HEK293 (cell line): ENCODE measurements around the gene BORCS6.

Experiments used
- BCL6B ChIP-seq: fragments of 450-650 bp; formaldehyde crosslinking; IDR thresholded peaks from 2 replicates; pipeline ENCODE4 v1.5.1; 2017; ENCODE audit warnings: missing biosample characterization, missing genetic modification characterization
- KLF7 ChIP-seq: fragments of 450-650 bp; formaldehyde crosslinking; IDR thresholded peaks from 2 replicates; pipeline ENCODE4 v1.5.1; 2016; ENCODE audit warnings: missing biosample characterization, missing genetic modification characterization, borderline replicate concordance
- KLF9 ChIP-seq: fragments of 450-650 bp; formaldehyde crosslinking; IDR thresholded peaks from 2 replicates; pipeline ENCODE4 v1.5.1; 2016; ENCODE audit warnings: missing biosample characterization, missing genetic modification characterization, low read depth
- MYNN ChIP-seq: fragments of 450-650 bp; formaldehyde crosslinking; IDR thresholded peaks from 2 replicates; pipeline ENCODE4 v1.5.1; 2016; ENCODE audit warnings: missing biosample characterization, missing genetic modification characterization, borderline replicate concordance
- OSR2 ChIP-seq: fragments of 450-650 bp; formaldehyde crosslinking; IDR thresholded peaks from 2 replicates; pipeline ENCODE4 v1.5.1; 2016; ENCODE audit warnings: missing biosample characterization, missing genetic modification characterization
- PATZ1 ChIP-seq: fragments of 450-650 bp; formaldehyde crosslinking; IDR thresholded peaks from 2 replicates; pipeline ENCODE4 v1.5.1; 2016; ENCODE audit warnings: missing biosample characterization, missing genetic modification characterization
- PRDM2 ChIP-seq: fragments of 450-650 bp; formaldehyde crosslinking; IDR thresholded peaks from 2 replicates; pipeline ENCODE4 v1.5.1; 2016; ENCODE audit warnings: missing biosample characterization, missing genetic modification characterization, borderline replicate concordance
- SCRT2 ChIP-seq: fragments of 450-650 bp; formaldehyde crosslinking; IDR thresholded peaks from 2 replicates; pipeline ENCODE4 v1.5.1; 2016; ENCODE audit warnings: missing biosample characterization, missing genetic modification characterization
- ZBTB1 ChIP-seq: fragments of 450-650 bp; formaldehyde crosslinking; IDR thresholded peaks from 2 replicates; pipeline ENCODE4 v1.5.1; 2016; ENCODE audit warnings: missing biosample characterization, missing genetic modification characterization
- ZFP69B ChIP-seq: fragments of 450-650 bp; formaldehyde crosslinking; IDR thresholded peaks from 2 replicates; pipeline ENCODE4 v1.5.1; 2016; ENCODE audit warnings: missing biosample characterization, missing genetic modification characterization
- ZNF112 ChIP-seq: fragments of 450-650 bp; formaldehyde crosslinking; IDR thresholded peaks from 2 replicates; pipeline ENCODE4 v1.5.0; 2017; ENCODE audit warnings: missing biosample characterization, missing genetic modification characterization
- ZNF266 ChIP-seq: fragments of 450-650 bp; formaldehyde crosslinking; IDR thresholded peaks from 2 replicates; pipeline ENCODE4 v1.5.1; 2016; ENCODE audit warnings: missing biosample characterization, missing genetic modification characterization, low read depth
- ZNF280D ChIP-seq: fragments of 450-650 bp; formaldehyde crosslinking; IDR thresholded peaks from 2 replicates; pipeline ENCODE4 v1.5.1; 2016; ENCODE audit warnings: missing biosample characterization, missing genetic modification characterization
- ZNF292 ChIP-seq: fragments of 450-650 bp; formaldehyde crosslinking; IDR thresholded peaks from 2 replicates; pipeline ENCODE4 v1.5.1; 2016; ENCODE audit warnings: low read depth, missing biosample characterization, missing genetic modification characterization, borderline replicate concordance
- ZNF426 ChIP-seq: fragments of 450-650 bp; formaldehyde crosslinking; IDR thresholded peaks from 2 replicates; pipeline ENCODE4 v1.5.1; 2017; ENCODE audit warnings: missing biosample characterization, missing genetic modification characterization, mild to moderate bottlenecking, inconsistent platforms, moderate library complexity
- ZNF488 ChIP-seq: fragments of 450-650 bp; formaldehyde crosslinking; IDR thresholded peaks from 2 replicates; pipeline ENCODE4 v1.5.1; 2016; ENCODE audit warnings: missing biosample characterization, missing genetic modification characterization
- ZNF501 ChIP-seq: fragments of 450-650 bp; formaldehyde crosslinking; IDR thresholded peaks from 2 replicates; pipeline ENCODE4 v1.5.1; 2016; ENCODE audit warnings: missing biosample characterization, missing genetic modification characterization
- ZNF510 ChIP-seq: fragments of 450-650 bp; formaldehyde crosslinking; IDR thresholded peaks from 2 replicates; pipeline ENCODE4 v1.5.1; 2018; ENCODE audit warnings: mild to moderate bottlenecking, missing genetic modification characterization, missing biosample characterization; ENCODE audit not compliant: insufficient replicate concordance
- ZNF561 ChIP-seq: fragments of 450-650 bp; IDR thresholded peaks from 2 replicates; pipeline ENCODE4 v1.5.1; 2018; ENCODE audit warnings: missing biosample characterization, missing genetic modification characterization, borderline replicate concordance
- ZNF580 ChIP-seq: fragments of 450-650 bp; formaldehyde crosslinking; IDR thresholded peaks from 2 replicates; pipeline ENCODE4 v1.5.1; 2016; ENCODE audit warnings: missing biosample characterization, missing genetic modification characterization
- ZNF585B ChIP-seq: fragments of 450-650 bp; formaldehyde crosslinking; IDR thresholded peaks from 2 replicates; pipeline ENCODE4 v1.5.1; 2016; ENCODE audit warnings: missing biosample characterization, missing genetic modification characterization
- ZNF664 ChIP-seq: fragments of 450-650 bp; formaldehyde crosslinking; IDR thresholded peaks from 2 replicates; pipeline ENCODE4 v1.5.1; 2016; ENCODE audit warnings: missing biosample characterization, missing genetic modification characterization
- ZNF677 ChIP-seq: fragments of 450-650 bp; IDR thresholded peaks from 2 replicates; pipeline ENCODE4 v1.5.0; 2018; ENCODE audit warnings: missing biosample characterization, mild to moderate bottlenecking, missing genetic modification characterization, moderate library complexity
- ZNF701 ChIP-seq: fragments of 450-650 bp; formaldehyde crosslinking; IDR thresholded peaks from 2 replicates; pipeline ENCODE4 v1.5.1; 2016; ENCODE audit warnings: missing biosample characterization, missing genetic modification characterization
- ZNF768 ChIP-seq: fragments of 450-650 bp; formaldehyde crosslinking; IDR thresholded peaks from 2 replicates; pipeline ENCODE4 v1.5.1; 2018; ENCODE audit warnings: missing biosample characterization, mild to moderate bottlenecking, missing genetic modification characterization
- ZNF843 ChIP-seq: fragments of 450-650 bp; formaldehyde crosslinking; IDR thresholded peaks from 2 replicates; pipeline ENCODE4 v1.5.1; 2016; ENCODE audit warnings: missing biosample characterization, missing genetic modification characterization

The BORCS6 gene

GRCh38 chr17:8176197-8176940 is 13.6 kb downstream of the BORCS6 start, which contains the start of gene TMEM107 (continued):
- no peak for TF ChIP-seq ZFP69B (tag by site-specific recombination)
- no peak for TF ChIP-seq ZNF426 (tag by site-specific recombination)
- no peak for TF ChIP-seq ZNF701 (tag by site-specific recombination)
- no peak for TF ChIP-seq ZBTB1
- TF ChIP-seq BCL6B (tag by site-specific recombination) = no peak
- TF ChIP-seq PRDM2 = no peak
- 0 out of 2 replicates have a peak, but pooled peaks have one; percentile 65 for TF ChIP-seq ZNF561 (tag by site-specific recombination)
- TF ChIP-seq ZNF266 (tag by site-specific recombination) = no peak
- no peak for TF ChIP-seq ZNF292
- TF ChIP-seq ZNF510 (tag by site-specific recombination) = no peak
- TF ChIP-seq ZNF580 (tag by site-specific recombination) = no peak; the same call in 1 of the 2 replicates
- no peak for TF ChIP-seq ZNF112 (tag by site-specific recombination)
- TF ChIP-seq KLF7 (tag by site-specific recombination) = 0 out of 2 replicates have a peak, but pooled peaks have one; percentile 65
- TF ChIP-seq SCRT2 (tag by site-specific recombination) = no peak
- TF ChIP-seq ZNF677 (tag by site-specific recombination) = no peak
- no peak for TF ChIP-seq ZNF488 (tag by site-specific recombination)
- no peak for TF ChIP-seq ZNF843 (tag by site-specific recombination)
- no peak; the same call in 1 of the 2 replicates for TF ChIP-seq ZNF501 (tag by site-specific recombination)
- TF ChIP-seq ZNF768 (tag by site-specific recombination) = no peak
- TF ChIP-seq OSR2 (tag by site-specific recombination) = no peak
- TF ChIP-seq ZNF664 = no peak
- TF ChIP-seq MYNN (tag by site-specific recombination) = no peak
- TF ChIP-seq ZNF280D = no peak
- TF ChIP-seq KLF9 (tag by site-specific recombination) = peak; percentile 16; the same call in 1 of the 2 replicates
- TF ChIP-seq PATZ1 = peak; percentile 34
- TF ChIP-seq ZNF585B = no peak
